SU-DHL-6 (cell line): ENCODE measurements around the gene TXNDC2.

Experiments used
- EZH2phosphoT487 ChIP-seq: fragments of 200-600 bp; sonication (generic), shearing (Covaris generic); conservative IDR thresholded peaks from 2 replicates; pipeline ENCODE4 v1.6.1; 2018; ENCODE audit warnings: mild to moderate bottlenecking, antibody characterized with exemption, low read length, moderate library complexity, mixed read lengths
- TF ChIP-seq, protein P1 (sequence below): fragments of 200-600 bp; sonication (generic); IDR thresholded peaks from one replicate; pipeline ENCODE4 v1.5.1; 2017; ENCODE audit warnings: antibody characterized with exemption, mild to moderate bottlenecking, low read length, moderate library complexity; ENCODE audit not compliant: insufficient read depth, poor library complexity, severe bottlenecking

DNA sequence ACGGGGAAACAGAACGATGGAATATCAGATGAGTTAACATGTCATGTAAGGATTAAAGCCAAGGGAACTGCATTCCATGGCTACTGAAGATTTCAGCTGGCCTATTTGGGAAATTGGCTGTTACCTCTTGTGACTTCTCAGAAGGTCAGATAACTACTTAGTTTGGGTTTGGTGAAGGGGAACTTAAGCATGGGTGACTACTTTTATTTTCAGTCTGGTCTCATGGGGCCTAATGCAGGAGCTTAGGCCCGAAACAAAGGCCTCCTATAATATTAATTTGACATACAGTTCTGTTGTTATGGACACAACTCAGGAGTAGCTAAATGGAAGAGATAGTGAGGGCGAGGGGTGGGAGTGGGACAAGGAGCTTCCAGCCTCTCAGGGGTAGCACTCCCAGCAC, 44.0 kb upstream of the TXNDC2 start:
- TF ChIP-seq, protein P1, sequence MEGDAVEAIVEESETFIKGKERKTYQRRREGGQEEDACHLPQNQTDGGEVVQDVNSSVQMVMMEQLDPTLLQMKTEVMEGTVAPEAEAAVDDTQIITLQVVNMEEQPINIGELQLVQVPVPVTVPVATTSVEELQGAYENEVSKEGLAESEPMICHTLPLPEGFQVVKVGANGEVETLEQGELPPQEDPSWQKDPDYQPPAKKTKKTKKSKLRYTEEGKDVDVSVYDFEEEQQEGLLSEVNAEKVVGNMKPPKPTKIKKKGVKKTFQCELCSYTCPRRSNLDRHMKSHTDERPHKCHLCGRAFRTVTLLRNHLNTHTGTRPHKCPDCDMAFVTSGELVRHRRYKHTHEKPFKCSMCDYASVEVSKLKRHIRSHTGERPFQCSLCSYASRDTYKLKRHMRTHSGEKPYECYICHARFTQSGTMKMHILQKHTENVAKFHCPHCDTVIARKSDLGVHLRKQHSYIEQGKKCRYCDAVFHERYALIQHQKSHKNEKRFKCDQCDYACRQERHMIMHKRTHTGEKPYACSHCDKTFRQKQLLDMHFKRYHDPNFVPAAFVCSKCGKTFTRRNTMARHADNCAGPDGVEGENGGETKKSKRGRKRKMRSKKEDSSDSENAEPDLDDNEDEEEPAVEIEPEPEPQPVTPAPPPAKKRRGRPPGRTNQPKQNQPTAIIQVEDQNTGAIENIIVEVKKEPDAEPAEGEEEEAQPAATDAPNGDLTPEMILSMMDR, result no peak
- TF ChIP-seq EZH2phosphoT487, result no peak
